ENCODE measurements around the gene UBASH3A. TPM values are rescaled to one million over a fixed set of nuclear protein-coding genes. Genes with fewer than 3 reads are reported as not detected.

Gene UBASH3A
- polyA plus RNA-seq, 3 donors, result not detected

- Mint-ChIP-seq H3K27me3 (ENCODE audit: low read depth in 3 of 3) (peaks cover 1 to 12% (median 2%) of the 10 kb centered on the region in 3 donors), H3K9me3 (peaks cover 0 to 1% (median 0%) of the 10 kb centered on the region in 7 donors), H3K4me3 (no peak overlapping the region), H3K27ac (no peak overlapping the region), H3K36me3 (no peaks in the 10 kb centered on the region), H3K4me1 (peaks cover 9% of the 10 kb centered on the region)
- Histone ChIP-seq H3K4me3 (replicated peaks in 1 of 3; ENCODE audit: low read depth in 2 of 3, low read length in 3 of 3) (no peak overlapping the region), H3K36me3 (replicated peaks in 1 of 2; ENCODE audit: control insufficient read depth in 1 of 2, insufficient read depth in 2 of 2, low read length in 2 of 2) (no peaks in the 10 kb centered on the region), H2AFZ (ENCODE audit: insufficient read depth, low read depth, low read length, poor library complexity, severe bottlenecking) (no peak overlapping the region), H3K9me3 (replicated peaks in 1 of 2; ENCODE audit: control insufficient read depth in 1 of 2, insufficient read depth in 1 of 2, low read length in 2 of 2) (no peaks in the 10 kb centered on the region), H4K20me1 (ENCODE audit: insufficient read depth, low read length) (no peaks in the 10 kb centered on the region), H3K4me1 (ENCODE audit: control insufficient read depth in 1 of 2, insufficient read depth in 2 of 2, low read length in 2 of 2) (peaks cover 0 to 6% of the 10 kb centered on the region in 2 donors), H3K4me2 (replicated peaks; ENCODE audit: extremely low read depth, low read length, poor library complexity, severe bottlenecking) (no peak overlapping the region), H3K9ac (ENCODE audit: insufficient read depth, low read length, poor library complexity, severe bottlenecking) (no peak overlapping the region), H3K27ac (ENCODE audit: low read depth in 1 of 2, low read length in 2 of 2) (no peak overlapping the region), H3K27me3 (ENCODE audit: control insufficient read depth in 2 of 2, insufficient read depth in 2 of 2, low read length in 2 of 2) (no peaks in the 10 kb centered on the region), H3K79me2 (ENCODE audit: insufficient read depth, low read length) (no peaks in the 10 kb centered on the region)
- intact Hi-C loops (cut with micrococcal nuclease), result no loop called here
- WGBS (ENCODE audit: insufficient coverage), result 96% methylated on average over 7 of the region's 9 CpGs
- TF ChIP-seq CTCF (IDR thresholded peaks at IDR 0.05), result no peak
- DNase-seq, result no peak
Observed at GRCh38 chr21:42471206-42471605, 67.5 kb downstream of the UBASH3A start.

GRCh38 chr21:42471716-42472330, 68.1 kb downstream of the UBASH3A start:
- H3K27ac Mint-ChIP-seq, result no peak overlapping the region
- DNase-seq, result no peak

More at GRCh38 chr21:42471716-42472330, 68.1 kb downstream of the UBASH3A start:
- H3K4me1 ChIP-seq (ENCODE audit: control insufficient read depth in 1 of 2, insufficient read depth in 2 of 2, low read length in 2 of 2), result peaks cover 0 to 6% of the 10 kb centered on the region in 2 donors
- no peaks in the 10 kb centered on the region for H3K36me3 Mint-ChIP-seq
- intact Hi-C loops (cut with micrococcal nuclease), result no loop called here
- H3K79me2 ChIP-seq (ENCODE audit: insufficient read depth, low read length), result no peaks in the 10 kb centered on the region
- peaks cover 0 to 1% (median 0%) of the 10 kb centered on the region in 7 donors for H3K9me3 Mint-ChIP-seq
- no peak overlapping the region for H2AFZ ChIP-seq (ENCODE audit: insufficient read depth, low read depth, low read length, poor library complexity, severe bottlenecking)
- no peaks in the 10 kb centered on the region for H3K36me3 ChIP-seq (replicated peaks in 1 of 2; ENCODE audit: control insufficient read depth in 1 of 2, insufficient read depth in 2 of 2, low read length in 2 of 2)
- no peak overlapping the region for H3K9ac ChIP-seq (ENCODE audit: insufficient read depth, low read length, poor library complexity, severe bottlenecking)
- peaks cover 7% of the 10 kb centered on the region for H3K4me1 Mint-ChIP-seq
- peaks cover 1 to 12% (median 2%) of the 10 kb centered on the region in 3 donors for H3K27me3 Mint-ChIP-seq (ENCODE audit: low read depth in 3 of 3)
- no peaks in the 10 kb centered on the region for H3K9me3 ChIP-seq (replicated peaks in 1 of 2; ENCODE audit: control insufficient read depth in 1 of 2, insufficient read depth in 1 of 2, low read length in 2 of 2)
- H4K20me1 ChIP-seq (ENCODE audit: insufficient read depth, low read length), result no peaks in the 10 kb centered on the region
- no peak for TF ChIP-seq CTCF (IDR thresholded peaks at IDR 0.05)
- H3K4me3 Mint-ChIP-seq, result no peak overlapping the region
- no peak overlapping the region for H3K4me2 ChIP-seq (replicated peaks; ENCODE audit: extremely low read depth, low read length, poor library complexity, severe bottlenecking)
- WGBS (ENCODE audit: insufficient coverage), result 97% methylated on average over 6 of the region's 13 CpGs
- H3K27me3 ChIP-seq (ENCODE audit: control insufficient read depth in 2 of 2, insufficient read depth in 2 of 2, low read length in 2 of 2), result no peaks in the 10 kb centered on the region
- H3K4me3 ChIP-seq (replicated peaks in 1 of 3; ENCODE audit: low read depth in 2 of 3, low read length in 3 of 3), result no peak overlapping the region
- H3K27ac ChIP-seq (ENCODE audit: low read depth in 1 of 2, low read length in 2 of 2), result no peak overlapping the region
